ENCODE measurements around the gene SH2D4B. TPM values are rescaled to one million over a fixed set of nuclear protein-coding genes. Genes with fewer than 3 reads are reported as not detected.

SH2D4B gene
- total RNA-seq, 1 donor from 2014 or later: not detected

GRCh38 chr10:80520661-80521470 lies 16.8 kb upstream of the SH2D4B start:
- no peak for DNase-seq (ENCODE audit: low read depth)
- no peak overlapping the region for H3K4me3 ChIP-seq (ENCODE audit: low read depth, low read length)
- TF ChIP-seq CTCF (conservative IDR thresholded peaks at IDR 0.05; ENCODE audit: low read depth, low read length): no peak

GRCh38 chr10:80522756-80523363 lies 14.8 kb upstream of the SH2D4B start:
- no peak overlapping the region for H3K4me3 ChIP-seq (ENCODE audit: low read depth, low read length)
- no peak for TF ChIP-seq CTCF (conservative IDR thresholded peaks at IDR 0.05; ENCODE audit: low read depth, low read length)
- DNase-seq (ENCODE audit: low read depth): no peak

- TF ChIP-seq CTCF (conservative IDR thresholded peaks at IDR 0.05; ENCODE audit: low read depth, low read length): no peak
- H3K4me3 ChIP-seq (ENCODE audit: low read depth, low read length): no peak overlapping the region
- no peak for DNase-seq (ENCODE audit: low read depth)
Observed at GRCh38 chr10:80523773-80524172, 13.9 kb upstream of the SH2D4B start.

- no peak for TF ChIP-seq CTCF (conservative IDR thresholded peaks at IDR 0.05; ENCODE audit: low read depth, low read length)
- no peak for DNase-seq (ENCODE audit: low read depth)
- H3K4me3 ChIP-seq (ENCODE audit: low read depth, low read length): no peak overlapping the region
Observed at GRCh38 chr10:80524190-80524909, 13.4 kb upstream of the SH2D4B start.

- TF ChIP-seq CTCF (conservative IDR thresholded peaks at IDR 0.05; ENCODE audit: low read depth, low read length): no peak
- no peak overlapping the region for H3K4me3 ChIP-seq (ENCODE audit: low read depth, low read length)
- DNase-seq (ENCODE audit: low read depth): no peak
Observed at GRCh38 chr10:80526218-80526617, 11.5 kb upstream of the SH2D4B start.

- DNase-seq (ENCODE audit: low read depth): no peak
- H3K4me3 ChIP-seq (ENCODE audit: low read depth, low read length): no peak overlapping the region
- TF ChIP-seq CTCF (conservative IDR thresholded peaks at IDR 0.05; ENCODE audit: low read depth, low read length): no peak
Observed at GRCh38 chr10:80526742-80527141, 11.0 kb upstream of the SH2D4B start.

Data from epithelial cell of proximal tubule (primary cell).